HL-60 (cell line): Measurements from ENCODE around the gene SYTL3.
"Not testable (repeated sequence)": the region's sequence is repeated elsewhere in the genome, so short reads cannot be mapped to it uniquely, and the experiment has no call there.

ENCODE experiments used
- CTCF ChIP-seq: IDR thresholded peaks from one replicate; pipeline ENCODE4 v1.5.1; 2011; ENCODE audit warnings: low read length, control low read depth, inconsistent platforms; ENCODE audit not compliant: insufficient read depth
- GABPA ChIP-seq: IDR thresholded peaks from 2 replicates; pipeline ENCODE4 v1.6.1; 2012; ENCODE audit warnings: low read depth
- POLR2AphosphoS5 ChIP-seq: IDR thresholded peaks from 2 replicates; pipeline ENCODE4 v1.6.1; 2012; ENCODE audit warnings: low read depth

- TF ChIP-seq POLR2AphosphoS5, CTCF, GABPA: not testable (repeated sequence)
Observed at GRCh38 chr6:158632538-158633119, 17.2 kb upstream of the SYTL3 start.
